K562 (cell line): ENCODE results near the gene ZKSCAN5. TPM values are rescaled to one million over a fixed set of nuclear protein-coding genes. Genes with fewer than 3 reads are reported as not detected.

Experiments
- ASH1L ChIP-seq: fragments of 450-650 bp; IDR thresholded peaks from 2 replicates; pipeline ENCODE4 v1.6.1; 2018; ENCODE audit warnings: borderline replicate concordance, mild to moderate bottlenecking, low read depth; ENCODE audit not compliant: partially characterized antibody
- BRD9 ChIP-seq: fragments of 450-650 bp; IDR thresholded peaks from 2 replicates; pipeline ENCODE4 v1.6.1; 2018; ENCODE audit warnings: low read depth; ENCODE audit not compliant: partially characterized antibody
- CBX5 ChIP-seq: IDR thresholded peaks from 2 replicates; pipeline ENCODE4 v1.6.1; 2014; ENCODE audit warnings: low read depth, borderline replicate concordance
- CREB3L1 ChIP-seq: fragments of 450-650 bp; IDR thresholded peaks from 2 replicates; pipeline ENCODE4 v1.6.1; 2014; ENCODE audit warnings: low read depth, mild to moderate bottlenecking, moderate library complexity, borderline replicate concordance
- MITF ChIP-seq: IDR thresholded peaks from 2 replicates; pipeline ENCODE4 v1.6.1; 2014; ENCODE audit warnings: antibody characterized with exemption
- MTA2 ChIP-seq: fragments of 450-650 bp; IDR thresholded peaks from 2 replicates; pipeline ENCODE4 v1.6.1; 2016; ENCODE audit warnings: low read depth
- POLR2B ChIP-seq: fragments of 450-650 bp; IDR thresholded peaks from 2 replicates; pipeline ENCODE4 v1.6.1; 2018; ENCODE audit warnings: low read depth; ENCODE audit not compliant: partially characterized antibody
- POU5F1 ChIP-seq: fragments of 150-350 bp; IDR thresholded peaks from 2 replicates; pipeline ENCODE4 v1.6.1; 2014; ENCODE audit warnings: borderline replicate concordance, low read length, low read depth, mild to moderate bottlenecking; ENCODE audit not compliant: partially characterized antibody
- SMARCC2 ChIP-seq: fragments of 450-650 bp; IDR thresholded peaks from 2 replicates; pipeline ENCODE4 v1.6.1; 2017; ENCODE audit warnings: antibody characterized with exemption, moderate library complexity, mild to moderate bottlenecking, low read depth
- SMC3 ChIP-seq: conservative IDR thresholded peaks from 2 replicates; pipeline ENCODE4 v1.6.1; 2011; ENCODE audit warnings: low read depth, low read length, improper control_type of control experiment; ENCODE audit not compliant: insufficient read depth
- STAG1 ChIP-seq: sonication (generic); formaldehyde crosslinking; IDR thresholded peaks from 2 replicates; pipeline ENCODE4 v1.5.0; 2020; ENCODE audit warnings: missing genetic modification reagents, borderline replicate concordance
- STAT5B ChIP-seq: fragments of 250-450 bp; sonication (Bioruptor Pico); IDR thresholded peaks from 2 replicates; pipeline ENCODE4 v1.8.0; 2021; ENCODE audit warnings: mild to moderate bottlenecking, inconsistent platforms
- ZEB2 ChIP-seq: fragments of 450-650 bp; IDR thresholded peaks from 2 replicates; pipeline ENCODE4 v1.6.1; 2016
- ZNF184 ChIP-seq: sonication (generic); formaldehyde crosslinking; IDR thresholded peaks from 2 replicates; pipeline ENCODE4 v1.5.0; 2020; ENCODE audit warnings: missing genetic modification reagents
- ZNF212 ChIP-seq: fragments of 450-650 bp; formaldehyde crosslinking; IDR thresholded peaks from 2 replicates; pipeline ENCODE4 v1.4.0; 2020; ENCODE audit warnings: mild to moderate bottlenecking
- ZNF217 ChIP-seq: sonication (generic); formaldehyde crosslinking; IDR thresholded peaks from 2 replicates; pipeline ENCODE4 v1.8.0; 2022; ENCODE audit warnings: mild to moderate bottlenecking, missing genetic modification reagents
- ZNF766 ChIP-seq: fragments of 200-800 bp; sonication (Bioruptor generic); conservative IDR thresholded peaks from 2 replicates; pipeline ENCODE4 v1.6.1; 2016; ENCODE audit warnings: missing genetic modification characterization, missing compliant biosample characterization
- ZSCAN32 ChIP-seq: fragments of 450-650 bp; formaldehyde crosslinking; IDR thresholded peaks from 2 replicates; pipeline ENCODE4 v1.4.0; 2020; ENCODE audit warnings: mild to moderate bottlenecking, moderate library complexity
- polyA plus RNA-seq, 8 experiments: library from polyadenylated mRNA; depleted of rRNA in 4 of 8; stranded (reverse) in 5 of 8; unstranded in 3 of 8; fragments of >200 nt; fragmentation: Nextera tagmentation in 2 of 8; fragmentation: Illumina TruSeq in 1 of 8; extraction: Ambion mirVana in 2 of 8; extraction: Trizol in 1 of 8; gene quantifications; 2 replicates each; pipeline versions ENCODE4 v1.2.1 to v1.2.3, GENCODE V29; 2011 to 2014; ENCODE audit warnings: inconsistent platforms in 1 of 8, missing spikeins in 1 of 8
- total RNA-seq, 7 experiments: library from RNA; depleted of rRNA in 6 of 7; stranded (reverse); fragments of >200 nt in 6 of 7; fragmentation: Illumina TruSeq in 2 of 7; extraction: Trizol in 2 of 7; gene quantifications; 2 replicates each; pipeline versions ENCODE4 v1.2.1 to v1.2.3, GENCODE V29; 2011 to 2021; ENCODE audit warnings: low replicate concordance in 1 of 7
- TF ChIP-seq, protein P1 (sequence below): fragments of 450-650 bp; formaldehyde crosslinking; conservative IDR thresholded peaks from 2 replicates; pipeline ENCODE4 v1.4.0; 2022; ENCODE audit warnings: mild to moderate bottlenecking, missing genetic modification characterization
- TF ChIP-seq, protein P2 (sequence below): sonication (generic); formaldehyde crosslinking; IDR thresholded peaks from 2 replicates; pipeline ENCODE4 v1.4.0; 2020; ENCODE audit warnings: mild to moderate bottlenecking, missing genetic modification reagents
- TF ChIP-seq, protein P3 (sequence below): IDR thresholded peaks from 2 replicates; pipeline ENCODE4 v1.6.1; 2012; ENCODE audit warnings: low read depth, low read length, improper control_type of control experiment, borderline replicate concordance

The ZKSCAN5 gene
- total and polyA plus RNA-seq, 9 of the 15 experiments (the other 6 are each of a cell fraction or from before 2014, with no cell fraction given), result 4.2 to 19.0 (median 15.0) TPM

DNA sequence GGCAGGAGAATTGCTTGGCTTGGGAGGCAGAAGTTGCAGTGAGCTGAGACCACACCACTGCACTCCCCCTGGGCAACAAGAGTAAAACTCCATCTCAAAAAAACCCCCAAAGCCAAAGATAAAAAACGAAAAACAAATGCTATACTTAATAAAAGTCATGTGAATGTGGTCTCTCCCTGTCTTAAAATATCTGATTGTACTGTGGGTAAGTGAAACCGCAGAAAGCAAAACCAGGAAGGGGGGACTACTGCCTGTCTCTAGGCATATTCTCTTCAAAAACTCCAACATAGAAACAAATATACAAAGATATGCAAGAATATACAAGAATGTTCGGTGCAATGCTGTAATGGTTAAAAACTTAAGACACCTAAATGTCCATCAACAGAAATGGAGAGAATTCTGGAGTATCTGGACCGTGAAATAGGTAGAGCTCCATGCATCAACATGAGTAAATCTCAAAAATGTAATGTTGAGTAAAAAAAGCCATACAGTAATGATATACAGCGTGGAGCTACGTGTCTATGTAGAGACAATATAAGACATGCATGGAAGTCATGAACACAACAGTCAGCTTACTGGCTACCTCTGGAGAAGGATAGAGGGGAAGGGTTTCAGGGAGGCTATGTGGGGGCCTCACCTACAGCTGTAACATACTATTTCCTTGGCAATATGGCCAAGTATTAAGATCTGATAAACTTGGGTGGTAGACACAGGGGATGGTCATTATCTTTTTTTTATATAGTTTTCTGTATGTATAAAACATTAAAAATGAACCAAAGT is 6.5 kb upstream of the ZKSCAN5 start (continued):
- TF ChIP-seq MITF (no peak), SMARCC2 (no peak), ZSCAN32 (CRISPR knock-in tag) (no peak), BRD9 (no peak), STAG1 (no peak), MTA2 (no peak), ZNF217 (CRISPR knock-in tag) (no peak), CREB3L1 (no peak), POU5F1 (no peak), ZNF766 (CRISPR knock-in tag) (peak; percentile 61), ASH1L (no peak), SMC3 (no peak), ZEB2 (no peak), POLR2B (no peak), ZNF212 (CRISPR knock-in tag) (no peak), CBX5 (no peak), STAT5B (CRISPR knock-in tag) (no peak), ZNF184 (CRISPR knock-in tag) (no peak)
- TF ChIP-seq, protein P1, sequence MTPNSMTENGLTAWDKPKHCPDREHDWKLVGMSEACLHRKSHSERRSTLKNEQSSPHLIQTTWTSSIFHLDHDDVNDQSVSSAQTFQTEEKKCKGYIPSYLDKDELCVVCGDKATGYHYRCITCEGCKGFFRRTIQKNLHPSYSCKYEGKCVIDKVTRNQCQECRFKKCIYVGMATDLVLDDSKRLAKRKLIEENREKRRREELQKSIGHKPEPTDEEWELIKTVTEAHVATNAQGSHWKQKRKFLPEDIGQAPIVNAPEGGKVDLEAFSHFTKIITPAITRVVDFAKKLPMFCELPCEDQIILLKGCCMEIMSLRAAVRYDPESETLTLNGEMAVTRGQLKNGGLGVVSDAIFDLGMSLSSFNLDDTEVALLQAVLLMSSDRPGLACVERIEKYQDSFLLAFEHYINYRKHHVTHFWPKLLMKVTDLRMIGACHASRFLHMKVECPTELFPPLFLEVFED, result no peak
- TF ChIP-seq, protein P2, sequence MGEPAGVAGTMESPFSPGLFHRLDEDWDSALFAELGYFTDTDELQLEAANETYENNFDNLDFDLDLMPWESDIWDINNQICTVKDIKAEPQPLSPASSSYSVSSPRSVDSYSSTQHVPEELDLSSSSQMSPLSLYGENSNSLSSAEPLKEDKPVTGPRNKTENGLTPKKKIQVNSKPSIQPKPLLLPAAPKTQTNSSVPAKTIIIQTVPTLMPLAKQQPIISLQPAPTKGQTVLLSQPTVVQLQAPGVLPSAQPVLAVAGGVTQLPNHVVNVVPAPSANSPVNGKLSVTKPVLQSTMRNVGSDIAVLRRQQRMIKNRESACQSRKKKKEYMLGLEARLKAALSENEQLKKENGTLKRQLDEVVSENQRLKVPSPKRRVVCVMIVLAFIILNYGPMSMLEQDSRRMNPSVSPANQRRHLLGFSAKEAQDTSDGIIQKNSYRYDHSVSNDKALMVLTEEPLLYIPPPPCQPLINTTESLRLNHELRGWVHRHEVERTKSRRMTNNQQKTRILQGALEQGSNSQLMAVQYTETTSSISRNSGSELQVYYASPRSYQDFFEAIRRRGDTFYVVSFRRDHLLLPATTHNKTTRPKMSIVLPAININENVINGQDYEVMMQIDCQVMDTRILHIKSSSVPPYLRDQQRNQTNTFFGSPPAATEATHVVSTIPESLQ, result no peak
- TF ChIP-seq, protein P3, sequence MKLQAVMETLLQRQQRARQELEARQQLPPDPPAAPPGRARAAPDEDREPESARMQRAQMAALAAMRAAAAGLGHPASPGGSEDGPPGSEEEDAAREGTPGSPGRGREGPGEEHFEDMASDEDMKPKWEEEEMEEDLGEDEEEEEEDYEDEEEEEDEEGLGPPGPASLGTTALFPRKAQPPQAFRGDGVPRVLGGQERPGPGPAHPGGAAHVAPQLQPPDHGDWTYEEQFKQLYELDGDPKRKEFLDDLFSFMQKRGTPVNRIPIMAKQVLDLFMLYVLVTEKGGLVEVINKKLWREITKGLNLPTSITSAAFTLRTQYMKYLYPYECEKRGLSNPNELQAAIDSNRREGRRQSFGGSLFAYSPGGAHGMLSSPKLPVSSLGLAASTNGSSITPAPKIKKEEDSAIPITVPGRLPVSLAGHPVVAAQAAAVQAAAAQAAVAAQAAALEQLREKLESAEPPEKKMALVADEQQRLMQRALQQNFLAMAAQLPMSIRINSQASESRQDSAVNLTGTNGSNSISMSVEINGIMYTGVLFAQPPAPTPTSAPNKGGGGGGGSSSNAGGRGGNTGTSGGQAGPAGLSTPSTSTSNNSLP, result no peak
